T-helper 1 cell (primary cell): ENCODE data around the gene WDR48.

Experiments
- DNase-seq, 5 donors: peaks; one replicate each; pipeline ENCODE4 v3.0.0-alpha.2; 2012 to 2020

Gene WDR48

GRCh38 chr3:39140341-39140971, 88.6 kb downstream of the WDR48 start:
- no peak for DNase-seq

- DNase-seq: no peak
Observed at GRCh38 chr3:39141171-39141995, 89.6 kb downstream of the WDR48 start.

GRCh38 chr3:39142067-39142466, 90.3 kb downstream of the WDR48 start:
- no peak for DNase-seq

- DNase-seq: no peak
Observed at GRCh38 chr3:39143051-39143885, 91.5 kb downstream of the WDR48 start.

- no peak for DNase-seq
Observed at GRCh38 chr3:39144095-39144747, 92.4 kb downstream of the WDR48 start.

GRCh38 chr3:39144748-39145380, 93.0 kb downstream of the WDR48 start:
- no peak for DNase-seq

GRCh38 chr3:39146083-39146501, 94.3 kb downstream of the WDR48 start:
- DNase-seq: no peak
